ENCODE measurements around the gene DENND4C.

Gene DENND4C

DNA sequence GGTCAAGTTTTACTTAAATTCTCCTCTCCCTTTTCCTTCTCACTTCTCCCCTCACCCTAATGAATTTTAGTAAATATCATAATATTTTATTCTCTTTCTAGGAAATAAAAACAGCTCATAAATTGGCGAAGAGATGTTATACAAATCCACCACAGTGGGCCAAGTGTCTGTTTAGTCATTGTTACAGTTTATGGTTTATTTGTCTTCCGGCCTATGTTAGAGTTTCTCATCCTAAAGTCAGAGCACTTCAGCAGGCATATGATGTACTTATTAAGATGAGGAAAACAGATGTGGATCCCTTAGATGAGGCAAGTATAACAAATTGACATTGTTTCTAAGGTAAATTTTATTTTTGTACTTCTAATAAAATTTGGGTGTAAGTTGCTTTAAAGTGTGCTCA lies 101.4 kb downstream of the DENND4C start:
- TF ChIP-seq, protein P1, sequence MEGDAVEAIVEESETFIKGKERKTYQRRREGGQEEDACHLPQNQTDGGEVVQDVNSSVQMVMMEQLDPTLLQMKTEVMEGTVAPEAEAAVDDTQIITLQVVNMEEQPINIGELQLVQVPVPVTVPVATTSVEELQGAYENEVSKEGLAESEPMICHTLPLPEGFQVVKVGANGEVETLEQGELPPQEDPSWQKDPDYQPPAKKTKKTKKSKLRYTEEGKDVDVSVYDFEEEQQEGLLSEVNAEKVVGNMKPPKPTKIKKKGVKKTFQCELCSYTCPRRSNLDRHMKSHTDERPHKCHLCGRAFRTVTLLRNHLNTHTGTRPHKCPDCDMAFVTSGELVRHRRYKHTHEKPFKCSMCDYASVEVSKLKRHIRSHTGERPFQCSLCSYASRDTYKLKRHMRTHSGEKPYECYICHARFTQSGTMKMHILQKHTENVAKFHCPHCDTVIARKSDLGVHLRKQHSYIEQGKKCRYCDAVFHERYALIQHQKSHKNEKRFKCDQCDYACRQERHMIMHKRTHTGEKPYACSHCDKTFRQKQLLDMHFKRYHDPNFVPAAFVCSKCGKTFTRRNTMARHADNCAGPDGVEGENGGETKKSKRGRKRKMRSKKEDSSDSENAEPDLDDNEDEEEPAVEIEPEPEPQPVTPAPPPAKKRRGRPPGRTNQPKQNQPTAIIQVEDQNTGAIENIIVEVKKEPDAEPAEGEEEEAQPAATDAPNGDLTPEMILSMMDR (IDR thresholded peaks at IDR 0.05; ENCODE audit: low read depth, low read length, missing control alignments): no peak
- no peak overlapping the region for H3K4me3 ChIP-seq (ENCODE audit: low read depth, low read length)
- in situ Hi-C loops (cut with HindIII; ENCODE audit: low sequenced_read_pairs): no loop called here
- DNase-seq (ENCODE audit: low read depth): no peak

GRCh38 chr9:19336166-19336565 lies 105.7 kb downstream of the DENND4C start:
- DNase-seq (ENCODE audit: low read depth): no peak
- in situ Hi-C loops (cut with HindIII; ENCODE audit: low sequenced_read_pairs): no loop called here
- TF ChIP-seq, protein P1 (IDR thresholded peaks at IDR 0.05; ENCODE audit: low read depth, low read length, missing control alignments): no peak
- no peak overlapping the region for H3K4me3 ChIP-seq (ENCODE audit: low read depth, low read length)

GRCh38 chr9:19342947-19343346 lies 112.5 kb downstream of the DENND4C start:
- TF ChIP-seq, protein P1 (IDR thresholded peaks at IDR 0.05; ENCODE audit: low read depth, low read length, missing control alignments): no peak
- H3K4me3 ChIP-seq (ENCODE audit: low read depth, low read length): no peak overlapping the region
- DNase-seq (ENCODE audit: low read depth): no peak
- in situ Hi-C loops (cut with HindIII; ENCODE audit: low sequenced_read_pairs): no loop called here

- in situ Hi-C loops (cut with HindIII; ENCODE audit: low sequenced_read_pairs): no loop called here
- no peak overlapping the region for H3K4me3 ChIP-seq (ENCODE audit: low read depth, low read length)
- TF ChIP-seq, protein P1 (IDR thresholded peaks at IDR 0.05; ENCODE audit: low read depth, low read length, missing control alignments): no peak
- DNase-seq (ENCODE audit: low read depth): no peak
Measured at GRCh38 chr9:19358701-19359100, 128.2 kb downstream of the DENND4C start.

- TF ChIP-seq, protein P1 (IDR thresholded peaks at IDR 0.05; ENCODE audit: low read depth, low read length, missing control alignments): no peak
- no peak overlapping the region for H3K4me3 ChIP-seq (ENCODE audit: low read depth, low read length)
- no peak for DNase-seq (ENCODE audit: low read depth)
- in situ Hi-C loops (cut with HindIII; ENCODE audit: low sequenced_read_pairs): no loop called here
Measured at GRCh38 chr9:19369107-19369506, 138.6 kb downstream of the DENND4C start.

DNA sequence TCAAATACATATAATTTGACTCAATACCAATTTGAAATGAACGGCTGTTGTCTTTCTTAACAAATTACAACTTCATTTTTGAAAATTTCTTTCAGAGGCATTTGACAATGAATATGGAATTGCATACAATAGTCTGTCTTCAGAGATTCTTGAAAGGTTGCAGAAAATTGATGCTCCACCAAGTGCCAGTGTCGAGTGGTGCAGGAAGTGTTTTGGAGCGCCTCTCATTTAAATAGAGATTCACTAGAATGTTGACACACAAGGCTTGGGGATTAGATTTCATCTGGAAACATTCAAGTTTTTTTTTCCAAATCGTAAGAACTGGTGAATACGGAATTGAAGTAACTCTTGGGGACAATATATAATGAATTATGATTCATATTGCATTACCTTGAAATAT lies 141.4 kb downstream of the DENND4C start:
- in situ Hi-C loops (cut with HindIII; ENCODE audit: low sequenced_read_pairs): loop anchor here (5.0 kb wide), 1 partner anchor 50 kb away; no protein-coding TSS in a partner anchor
- TF ChIP-seq, protein P1 (IDR thresholded peaks at IDR 0.05; ENCODE audit: low read depth, low read length, missing control alignments): no peak
- H3K4me3 ChIP-seq (ENCODE audit: low read depth, low read length): no peak overlapping the region
- DNase-seq (ENCODE audit: low read depth): no peak

DNA sequence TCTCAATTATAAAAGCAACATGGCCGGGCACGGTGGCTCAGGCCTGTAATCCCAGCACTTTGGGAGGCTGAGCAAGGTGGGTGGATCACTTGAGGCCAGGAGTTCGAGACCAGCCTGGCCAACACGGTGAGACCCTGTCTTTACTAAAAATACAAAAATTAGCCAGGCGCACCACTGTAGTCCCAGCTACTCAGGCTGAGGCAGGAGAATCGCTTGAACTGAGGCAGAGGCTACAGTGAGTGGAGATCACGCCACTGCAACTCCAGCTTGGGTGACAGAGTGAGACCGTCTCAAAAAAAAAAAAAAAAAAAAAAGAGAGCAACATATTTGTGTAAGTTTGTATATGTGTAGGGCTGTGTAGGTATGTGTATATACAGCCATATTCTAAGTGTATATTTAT lies 142.1 kb downstream of the DENND4C start:
- no peak for DNase-seq (ENCODE audit: low read depth)
- in situ Hi-C loops (cut with HindIII; ENCODE audit: low sequenced_read_pairs): loop anchor here (5.0 kb wide), 1 partner anchor 50 kb away; no protein-coding TSS in a partner anchor
- no peak overlapping the region for H3K4me3 ChIP-seq (ENCODE audit: low read depth, low read length)
- TF ChIP-seq, protein P1 (IDR thresholded peaks at IDR 0.05; ENCODE audit: low read depth, low read length, missing control alignments): no peak

Measured in astrocyte of the cerebellum (primary cell).